HepG2 (cell line): ENCODE results near the gene TARS3. TPM values are rescaled to one million over a fixed set of nuclear protein-coding genes. Genes with fewer than 3 reads are reported as not detected.

ENCODE experiments used
- AGO1 ChIP-seq: fragments of 200-400 bp; formaldehyde crosslinking; IDR thresholded peaks from 2 replicates; pipeline ENCODE4 v1.6.1; 2017; ENCODE audit warnings: mild to moderate bottlenecking, low read depth, low read length, moderate library complexity; ENCODE audit not compliant: poor library complexity, severe bottlenecking
- CC2D1A ChIP-seq: sonication (generic); formaldehyde crosslinking; IDR thresholded peaks from 2 replicates; pipeline ENCODE4 v1.8.1; 2023; ENCODE audit warnings: mild to moderate bottlenecking, missing genetic modification reagents
- CEBPG ChIP-seq: IDR thresholded peaks from 2 replicates; pipeline ENCODE4 v1.6.1; 2016
- CENPX ChIP-seq: sonication (generic); formaldehyde crosslinking; IDR thresholded peaks from 2 replicates; pipeline ENCODE4 v1.9.0; 2021; ENCODE audit warnings: mild to moderate bottlenecking, missing genetic modification reagents, moderate library complexity
- CREB1 ChIP-seq, 2 experiments: fragments of 450-650 bp in 1 of 2; IDR thresholded peaks; 2 replicates each; pipeline ENCODE4 v1.6.1; 2016 to 2017; ENCODE audit warnings: control low read depth in 1 of 2, mild to moderate bottlenecking in 1 of 2, missing compliant biosample characterization in 1 of 2, missing genetic modification characterization in 1 of 2
- GABPB1 ChIP-seq: IDR thresholded peaks from 2 replicates; pipeline ENCODE4 v1.6.1; 2016; ENCODE audit warnings: mild to moderate bottlenecking, missing genetic modification reagents, moderate library complexity, missing compliant biosample characterization
- GZF1 ChIP-seq: sonication (generic); formaldehyde crosslinking; IDR thresholded peaks from 2 replicates; pipeline ENCODE4 v1.5.1; 2020; ENCODE audit warnings: mild to moderate bottlenecking, missing genetic modification reagents
- HNRNPK ChIP-seq: fragments of 200-400 bp; formaldehyde crosslinking; IDR thresholded peaks from 2 replicates; pipeline ENCODE4 v1.6.1; 2018; ENCODE audit warnings: low read length, low read depth, moderate library complexity, mild to moderate bottlenecking; ENCODE audit not compliant: poor library complexity, severe bottlenecking
- ISX ChIP-seq: sonication (generic); formaldehyde crosslinking; conservative IDR thresholded peaks from 2 replicates; pipeline ENCODE4 v1.5.0; 2020; ENCODE audit warnings: missing genetic modification reagents
- KDM3A ChIP-seq: IDR thresholded peaks from 2 replicates; pipeline ENCODE4 v1.6.1; 2018; ENCODE audit warnings: low read depth, missing compliant biosample characterization
- KDM4B ChIP-seq: sonication (generic); formaldehyde crosslinking; IDR thresholded peaks from 2 replicates; pipeline ENCODE4 v1.4.0; 2020; ENCODE audit warnings: missing genetic modification reagents
- KDM5A ChIP-seq: fragments of 200-600 bp; sonication (generic); IDR thresholded peaks from 2 replicates; pipeline ENCODE4 v1.7.0; 2018; ENCODE audit warnings: antibody characterized with exemption, mild to moderate bottlenecking, low read length, borderline replicate concordance
- NCOR1 ChIP-seq: fragments of 200-600 bp; sonication (generic); IDR thresholded peaks from 2 replicates; pipeline ENCODE4 v1.7.0; 2017; ENCODE audit warnings: antibody characterized with exemption, low read length, borderline replicate concordance
- NONO ChIP-seq, 2 experiments: fragments of 450-650 bp in 1 of 2; sonication (generic) in 1 of 2; formaldehyde crosslinking in 1 of 2; IDR thresholded peaks in 1 of 2; conservative IDR thresholded peaks in 1 of 2; 2 replicates each; pipeline versions ENCODE4 v1.6.1 to v1.8.0; 2017 to 2022; ENCODE audit warnings: mild to moderate bottlenecking in 1 of 2, missing genetic modification reagents in 1 of 2, moderate library complexity in 1 of 2
- PAX8 ChIP-seq: sonication (generic); formaldehyde crosslinking; IDR thresholded peaks from 2 replicates; pipeline ENCODE4 v1.8.0; 2022; ENCODE audit warnings: mild to moderate bottlenecking, missing genetic modification reagents, borderline replicate concordance
- PCBP1 ChIP-seq: fragments of 200-400 bp; formaldehyde crosslinking; IDR thresholded peaks from 2 replicates; pipeline ENCODE4 v1.6.1; 2017; ENCODE audit warnings: mild to moderate bottlenecking, low read depth, low read length, borderline replicate concordance
- ZFX ChIP-seq: sonication (generic); formaldehyde crosslinking; IDR thresholded peaks from 2 replicates; pipeline ENCODE4 v1.4.0; 2020; ENCODE audit warnings: mild to moderate bottlenecking, low read depth, missing genetic modification reagents, moderate library complexity
- ZNF205 ChIP-seq: IDR thresholded peaks from 2 replicates; pipeline ENCODE4 v1.6.1; 2018; ENCODE audit warnings: missing biosample characterization, missing genetic modification reagents
- ZNF224 ChIP-seq: sonication (generic); formaldehyde crosslinking; IDR thresholded peaks from 2 replicates; pipeline ENCODE4 v1.5.0; 2020; ENCODE audit warnings: mild to moderate bottlenecking, missing genetic modification reagents
- ZNF431 ChIP-seq: sonication (generic); formaldehyde crosslinking; IDR thresholded peaks from 2 replicates; pipeline ENCODE4 v1.9.0; 2022; ENCODE audit warnings: missing genetic modification reagents, low read depth, mild to moderate bottlenecking, borderline replicate concordance
- ZNF589 ChIP-seq: sonication (generic); formaldehyde crosslinking; conservative IDR thresholded peaks from 2 replicates; pipeline ENCODE4 v1.8.0; 2022; ENCODE audit warnings: mild to moderate bottlenecking, moderate library complexity, missing genetic modification reagents
- ZNF883 ChIP-seq: sonication (generic); formaldehyde crosslinking; IDR thresholded peaks from 2 replicates; pipeline ENCODE4 v1.5.1; 2020; ENCODE audit warnings: mild to moderate bottlenecking, missing genetic modification reagents; ENCODE audit errors: not compliant biosample characterization
- ZSCAN21 ChIP-seq: sonication (generic); formaldehyde crosslinking; IDR thresholded peaks from 2 replicates; pipeline ENCODE4 v1.8.0; 2022; ENCODE audit warnings: mild to moderate bottlenecking, missing genetic modification reagents, moderate library complexity, borderline replicate concordance
- polyA plus RNA-seq, 8 experiments: library from polyadenylated mRNA; depleted of rRNA in 3 of 8; stranded (reverse) in 7 of 8; unstranded in 1 of 8; fragments of >200 nt; fragmentation: Illumina TruSeq in 4 of 8; extraction: Trizol in 4 of 8; gene quantifications; 2 replicates each; pipeline versions ENCODE4 v1.2.1 to v1.2.3, GENCODE V29; 2011 to 2016; ENCODE audit warnings: low read depth in 4 of 8, missing spikeins in 1 of 8, mixed read lengths in 1 of 8; ENCODE audit not compliant: insufficient read depth in 1 of 8
- total RNA-seq, 5 experiments: library from RNA; depleted of rRNA; stranded (reverse); fragments of >200 nt; fragmentation: Illumina TruSeq; extraction: Trizol; gene quantifications; 2 replicates each; pipeline ENCODE4 v1.2.3, GENCODE V29; 2016; ENCODE audit warnings: low read depth in 1 of 5
- TF ChIP-seq, protein P1 (sequence below): sonication (generic); formaldehyde crosslinking; IDR thresholded peaks from 2 replicates; pipeline ENCODE4 v1.8.0; 2022; ENCODE audit warnings: mild to moderate bottlenecking, missing genetic modification reagents, borderline replicate concordance
- TF ChIP-seq, protein P2 (sequence below): IDR thresholded peaks from 2 replicates; pipeline ENCODE4 v1.6.1; 2016

Gene TARS3
- total and polyA plus RNA-seq, 2 of the 13 experiments (the other 11 are each of a cell fraction or from before 2014, with no cell fraction given), result 4.1 to 11.7 TPM

DNA sequence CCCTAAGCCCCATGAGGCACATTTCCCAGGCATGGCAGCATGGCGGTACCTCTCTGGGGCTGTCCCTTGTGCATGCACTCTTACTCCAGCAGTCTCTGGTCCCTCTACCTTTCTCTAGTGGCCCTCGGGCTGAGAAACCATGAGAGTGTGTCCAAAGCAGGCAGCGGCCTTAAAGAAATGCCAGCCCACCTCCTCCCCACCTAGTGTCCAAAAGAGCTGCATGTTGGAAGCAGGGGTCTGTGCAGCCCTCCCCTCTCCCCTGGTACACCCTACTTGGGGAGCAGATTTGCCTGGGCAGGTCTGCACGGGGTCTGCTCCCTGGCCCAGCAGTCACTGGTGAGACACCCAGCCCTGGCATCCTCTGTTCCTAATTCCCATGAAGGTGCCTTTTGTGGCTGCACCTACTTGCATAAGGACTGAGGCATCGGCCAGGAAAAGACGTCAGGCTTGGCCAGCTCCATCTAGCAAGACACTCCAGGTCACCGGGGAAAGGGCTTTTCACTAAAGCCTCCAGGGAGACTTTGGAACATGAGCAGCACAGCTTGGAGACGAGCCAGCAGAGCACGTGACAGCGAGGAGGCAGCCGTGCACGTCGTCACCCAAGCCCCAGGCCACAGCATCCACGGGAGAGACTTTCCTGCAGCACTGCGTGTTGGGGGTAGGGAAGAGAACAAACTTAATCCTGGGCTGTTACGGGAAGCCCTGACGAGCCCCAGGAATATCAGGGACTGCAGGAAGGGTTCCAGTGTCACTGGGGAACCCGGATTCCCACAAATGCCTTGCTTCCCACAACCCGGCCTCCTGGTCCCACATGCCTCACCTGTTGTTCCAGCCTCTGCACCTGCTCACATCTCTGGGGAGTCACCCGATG, 110.9 kb downstream of the TARS3 start (continued):
- TF ChIP-seq, protein P1, sequence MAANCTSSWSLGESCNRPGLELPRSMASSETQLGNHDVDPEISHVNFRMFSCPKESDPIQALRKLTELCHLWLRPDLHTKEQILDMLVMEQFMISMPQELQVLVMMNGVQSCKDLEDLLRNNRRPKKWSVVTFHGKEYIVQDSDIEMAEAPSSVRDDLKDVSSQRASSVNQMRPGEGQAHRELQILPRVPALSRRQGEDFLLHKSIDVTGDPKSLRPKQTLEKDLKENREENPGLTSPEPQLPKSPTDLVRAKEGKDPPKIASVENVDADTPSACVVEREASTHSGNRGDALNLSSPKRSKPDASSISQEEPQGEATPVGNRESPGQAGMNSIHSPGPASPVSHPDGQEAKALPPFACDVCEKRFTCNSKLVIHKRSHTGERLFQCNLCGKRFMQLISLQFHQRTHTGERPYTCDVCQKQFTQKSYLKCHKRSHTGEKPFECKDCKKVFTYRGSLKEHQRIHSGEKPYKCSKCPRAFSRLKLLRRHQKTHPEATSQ, result no peak
- no peak for TF ChIP-seq ZNF589 (CRISPR knock-in tag)
- TF ChIP-seq KDM4B, result no peak
- TF ChIP-seq PCBP1, result no peak
- no peak for TF ChIP-seq HNRNPK
- no peak for TF ChIP-seq GZF1 (CRISPR knock-in tag)
- TF ChIP-seq CREB1 (IDR thresholded peaks at IDR 0.05), result peak; percentile 22; the same call in 1 of the 2 replicates
- peak; percentile 33; the same call in 1 of the 2 replicates for TF ChIP-seq CREB1 (CRISPR knock-in tag; IDR thresholded peaks at IDR 0.05)
- peak; percentile 77 for TF ChIP-seq ZFX (CRISPR knock-in tag)
- no peak for TF ChIP-seq ISX
- no peak for TF ChIP-seq ZSCAN21 (CRISPR knock-in tag)
- 0 out of 2 replicates have a peak, but pooled peaks have one; percentile 29 for TF ChIP-seq GABPB1 (CRISPR knock-in tag)
- TF ChIP-seq CEBPG, result no peak
- TF ChIP-seq ZNF205 (CRISPR knock-in tag), result no peak
- TF ChIP-seq ZNF431 (CRISPR knock-in tag), result no peak; the same call in 1 of the 2 replicates
- no peak for TF ChIP-seq NCOR1
- TF ChIP-seq PAX8 (CRISPR knock-in tag), result no peak
- no peak for TF ChIP-seq AGO1
- TF ChIP-seq NONO (IDR thresholded peaks at IDR 0.05), result no peak
- peak; percentile 32; the same call in 1 of the 2 replicates for TF ChIP-seq NONO (CRISPR knock-in tag; conservative IDR thresholded peaks at IDR 0.05)
- no peak for TF ChIP-seq CENPX (CRISPR knock-in tag)
- TF ChIP-seq ZNF224 (CRISPR knock-in tag), result peak; percentile 54; the same call in 1 of the 2 replicates
- TF ChIP-seq, protein P2, sequence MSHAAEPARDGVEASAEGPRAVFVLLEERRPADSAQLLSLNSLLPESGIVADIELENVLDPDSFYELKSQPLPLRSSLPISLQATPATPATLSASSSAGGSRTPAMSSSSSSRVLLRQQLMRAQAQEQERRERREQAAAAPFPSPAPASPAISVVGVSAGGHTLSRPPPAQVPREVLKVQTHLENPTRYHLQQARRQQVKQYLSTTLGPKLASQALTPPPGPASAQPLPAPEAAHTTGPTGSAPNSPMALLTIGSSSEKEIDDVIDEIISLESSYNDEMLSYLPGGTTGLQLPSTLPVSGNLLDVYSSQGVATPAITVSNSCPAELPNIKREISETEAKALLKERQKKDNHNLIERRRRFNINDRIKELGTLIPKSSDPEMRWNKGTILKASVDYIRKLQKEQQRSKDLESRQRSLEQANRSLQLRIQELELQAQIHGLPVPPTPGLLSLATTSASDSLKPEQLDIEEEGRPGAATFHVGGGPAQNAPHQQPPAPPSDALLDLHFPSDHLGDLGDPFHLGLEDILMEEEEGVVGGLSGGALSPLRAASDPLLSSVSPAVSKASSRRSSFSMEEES (CRISPR knock-in tag), result peak; percentile 71
- TF ChIP-seq KDM5A, result no peak
- no peak for TF ChIP-seq CC2D1A (CRISPR knock-in tag)
- TF ChIP-seq KDM3A (CRISPR knock-in tag), result no peak
- no peak for TF ChIP-seq ZNF883 (CRISPR knock-in tag)
